Measurements from ENCODE around the gene GASK1A. TPM values are rescaled to one million over a fixed set of nuclear protein-coding genes. Genes with fewer than 3 reads are reported as not detected.

Gene GASK1A
- total RNA-seq, 1 experiment from 2014 or later = not detected

- Histone ChIP-seq H2AFZ (no peak overlapping the region), H4K20me1 (ENCODE audit: insufficient read depth) (no peaks in the 10 kb centered on the region), H3K27me3 (ENCODE audit: insufficient read depth, low read depth) (no peaks in the 10 kb centered on the region; the same call in 1 of the 2 replicates), H3K36me3 (ENCODE audit: low read depth) (no peaks in the 10 kb centered on the region), H3K79me2 (ENCODE audit: low read depth) (no peaks in the 10 kb centered on the region), H3K9me3 (ENCODE audit: insufficient read depth, low read depth) (no peaks in the 10 kb centered on the region), H3K4me1 (replicated peaks; ENCODE audit: insufficient read depth) (no peaks in the 10 kb centered on the region), H3K27ac (no peak overlapping the region), H3K9me2 (ENCODE audit: insufficient read depth) (no peaks in the 10 kb centered on the region), H3K4me2 (no peak overlapping the region), H3F3A (ENCODE audit: insufficient read depth, low read depth) (no peaks in the 10 kb centered on the region), H3K4me3 (no peak overlapping the region)
- no peak for DNase-seq
- no peak for TF ChIP-seq CTCF (conservative IDR thresholded peaks at IDR 0.05)
- TF ChIP-seq EZH2 (IDR thresholded peaks at IDR 0.05; ENCODE audit: low read depth) = no peak
- CTCF ChIA-PET = no interaction called here
- BruUV-seq (replicated peaks) = no TSS peak
- intact Hi-C loops (cut with micrococcal nuclease; ENCODE audit: unreplicated experiment) = no loop called here
- POLR2A ChIA-PET (ENCODE audit: unreplicated experiment) = no interaction called here
Observed at GRCh38 chr3:42988566-42988965, 9.5 kb downstream of the GASK1A start.

GRCh38 chr3:42991341-42992315 lies 12.5 kb downstream of the GASK1A start:
- H3K4me3 ChIP-seq = no peak overlapping the region

GRCh38 chr3:42994595-42994994 lies 15.5 kb downstream of the GASK1A start:
- Histone ChIP-seq H3F3A (ENCODE audit: insufficient read depth, low read depth) (no peaks in the 10 kb centered on the region), H2AFZ (no peak overlapping the region)
- BruUV-seq (replicated peaks) = no TSS peak

More at GRCh38 chr3:42991341-42992315, 12.5 kb downstream of the GASK1A start:
- Histone ChIP-seq H2AFZ (no peak overlapping the region), H3K36me3 (ENCODE audit: low read depth) (no peaks in the 10 kb centered on the region), H3K9me3 (ENCODE audit: insufficient read depth, low read depth) (no peaks in the 10 kb centered on the region), H3K4me1 (replicated peaks; ENCODE audit: insufficient read depth) (no peaks in the 10 kb centered on the region), H4K20me1 (ENCODE audit: insufficient read depth) (no peaks in the 10 kb centered on the region), H3F3A (ENCODE audit: insufficient read depth, low read depth) (no peaks in the 10 kb centered on the region), H3K79me2 (ENCODE audit: low read depth) (no peaks in the 10 kb centered on the region), H3K4me2 (no peak overlapping the region), H3K9me2 (ENCODE audit: insufficient read depth) (no peaks in the 10 kb centered on the region), H3K27ac (no peak overlapping the region), H3K27me3 (ENCODE audit: insufficient read depth, low read depth) (no peaks in the 10 kb centered on the region)
- intact Hi-C loops (cut with micrococcal nuclease; ENCODE audit: unreplicated experiment) = no loop called here
- ChIA-PET POLR2A (ENCODE audit: unreplicated experiment) (no interaction called here), CTCF (no interaction called here)
- no peak for DNase-seq
- no peak for TF ChIP-seq EZH2 (IDR thresholded peaks at IDR 0.05; ENCODE audit: low read depth)
- TF ChIP-seq CTCF (conservative IDR thresholded peaks at IDR 0.05) = no peak
- BruUV-seq (replicated peaks) = no TSS peak

More at GRCh38 chr3:42994595-42994994, 15.5 kb downstream of the GASK1A start:
- CTCF ChIA-PET = no interaction called here
- DNase-seq = no peak
- Histone ChIP-seq H3K36me3 (ENCODE audit: low read depth) (no peaks in the 10 kb centered on the region), H3K4me1 (replicated peaks; ENCODE audit: insufficient read depth) (no peaks in the 10 kb centered on the region), H3K27ac (no peak overlapping the region), H3K9me2 (ENCODE audit: insufficient read depth) (no peaks in the 10 kb centered on the region), H3K9me3 (ENCODE audit: insufficient read depth, low read depth) (no peaks in the 10 kb centered on the region), H3K27me3 (ENCODE audit: insufficient read depth, low read depth) (no peaks in the 10 kb centered on the region), H4K20me1 (ENCODE audit: insufficient read depth) (no peaks in the 10 kb centered on the region), H3K4me2 (no peak overlapping the region), H3K79me2 (ENCODE audit: low read depth) (no peaks in the 10 kb centered on the region), H3K4me3 (no peak overlapping the region)
- intact Hi-C loops (cut with micrococcal nuclease; ENCODE audit: unreplicated experiment) = no loop called here
- TF ChIP-seq EZH2 (IDR thresholded peaks at IDR 0.05; ENCODE audit: low read depth) (no peak), CTCF (conservative IDR thresholded peaks at IDR 0.05) (no peak)
- POLR2A ChIA-PET (ENCODE audit: unreplicated experiment) = no interaction called here

Data from PC-9 (cell line).